HCT116 (cell line): ENCODE results near the gene ARHGAP27. TPM values are rescaled to one million over a fixed set of nuclear protein-coding genes. Genes with fewer than 3 reads are reported as not detected.

Source experiments
- ATAC-seq: fragments of 200-7000 bp; cut with Tn5 transposase; 2 replicates; pipeline ENCODE4 v1.9.1; 2020; ENCODE audit warnings: mild to moderate bottlenecking, moderate library complexity
- BruUV-seq: library from RNA; stranded (reverse); fragments of 400-500 nt; replicated peaks from 2 replicates; lab custom pipeline; 2021; lab: Mats Ljungman, UMichigan
- CTCF ChIA-PET: fragments of 300-600 bp; sonication (Branson Sonifier 250); formaldehyde crosslinking; loops from one replicate; lab custom pipeline; 2021; ENCODE audit warnings: antibody characterized with exemption; lab: Charles Lee
- POLR2A ChIA-PET: fragments of 300-600, 350-600 bp; sonication (Branson Sonifier 250); formaldehyde crosslinking; loops from one replicate; lab custom pipeline; 2021; ENCODE audit warnings: antibody characterized with exemption; lab: Charles Lee
- RAD21 ChIA-PET, 2 experiments: fragments of 300-600 bp; sonication (Branson Sonifier 250); formaldehyde crosslinking; loops; one replicate each; lab custom pipeline; 2023; ENCODE audit warnings: low total read pairs in 2 of 2; ENCODE audit not compliant: uncharacterized antibody in 2 of 2, unreplicated experiment in 2 of 2, low non-redundant PET in 1 of 2; lab: Charles Lee
- DNase-seq: peaks from one replicate; pipeline ENCODE4 v3.0.0-alpha.2; 2010; ENCODE audit warnings: low read depth, low spot score
- H2AFZ ChIP-seq: fragments of 200-600 bp; shearing (Covaris generic), sonication (generic); 2 replicates; pipeline ENCODE4 v1.6.1; 2017; ENCODE audit warnings: low read depth, mixed run types, mixed read lengths, antibody characterized with exemption, low read length; ENCODE audit not compliant: poor library complexity, severe bottlenecking
- H3K27ac ChIP-seq: 2 replicates; pipeline ENCODE4 v1.5.1; 2012; ENCODE audit warnings: low read depth, low read length
- H3K27me3 ChIP-seq: fragments of 200-600 bp; sonication (generic); 2 replicates; pipeline ENCODE4 v1.6.1; 2016; ENCODE audit warnings: mixed run types, low read length, mixed read lengths; ENCODE audit not compliant: insufficient read depth
- H3K36me3 ChIP-seq, 2 experiments: fragments of 200-500 bp in 1 of 2; fragments of 200-600 bp in 1 of 2; sonication (Bioruptor generic) in 1 of 2; sonication (generic) in 1 of 2; 2 replicates each; pipeline versions ENCODE4 v1.5.1 to v1.6.1; 2014 to 2016; ENCODE audit warnings: low read length in 2 of 2, inconsistent platforms in 1 of 2, mixed read lengths in 1 of 2, mixed run types in 1 of 2; ENCODE audit not compliant: insufficient read depth in 2 of 2, control insufficient read depth in 1 of 2
- H3K4me1 ChIP-seq, 2 experiments: fragments of 200-600 bp in 1 of 2; sonication (generic) in 1 of 2; 2 replicates each; pipeline versions ENCODE4 v1.5.1 to v1.6.1; 2012 to 2017; ENCODE audit warnings: low read length in 2 of 2, inconsistent platforms in 1 of 2, mild to moderate bottlenecking in 1 of 2, mixed read lengths in 1 of 2, mixed run types in 1 of 2, moderate library complexity in 1 of 2; ENCODE audit not compliant: insufficient read depth in 2 of 2, control insufficient read depth in 1 of 2
- H3K4me2 ChIP-seq: fragments of 200-600 bp; sonication (generic); 2 replicates; pipeline ENCODE4 v1.6.1; 2017; ENCODE audit warnings: mixed run types, low read length, mixed read lengths
- H3K4me3 ChIP-seq, 2 experiments: fragments of 200-600 bp in 1 of 2; sonication (generic) in 1 of 2; replicated peaks in 1 of 2; 2 replicates each; pipeline ENCODE4 v1.5.1; 2011 to 2016; ENCODE audit warnings: low read length in 2 of 2, control low read depth in 1 of 2, low read depth in 1 of 2, mild to moderate bottlenecking in 1 of 2, mixed read lengths in 1 of 2, mixed run types in 1 of 2
- H3K79me2 ChIP-seq: fragments of 200-600 bp; sonication (generic); 2 replicates; pipeline ENCODE4 v1.6.1; 2017; ENCODE audit warnings: mild to moderate bottlenecking, mixed run types, low read length, moderate library complexity, mixed read lengths; ENCODE audit not compliant: insufficient read depth
- H3K9ac ChIP-seq: fragments of 200-600 bp; sonication (generic); 2 replicates; pipeline ENCODE4 v1.6.1; 2016; ENCODE audit warnings: low read length, mixed read lengths
- H3K9me2 ChIP-seq: fragments of 200-600 bp; sonication (generic), shearing (Covaris generic); 2 replicates; pipeline ENCODE4 v1.6.1; 2017; ENCODE audit warnings: mixed run types, mild to moderate bottlenecking, moderate library complexity; ENCODE audit not compliant: insufficient read depth
- H3K9me3 ChIP-seq, 2 experiments: fragments of 200-500 bp in 1 of 2; fragments of 200-600 bp in 1 of 2; sonication (Bioruptor generic) in 1 of 2; sonication (generic) in 1 of 2; 2 replicates each; pipeline ENCODE4 v1.6.1; 2014 to 2017; ENCODE audit warnings: low read length in 2 of 2, mixed read lengths in 2 of 2, inconsistent platforms in 1 of 2, low read depth in 1 of 2, mild to moderate bottlenecking in 1 of 2, mixed run types in 1 of 2, moderate library complexity in 1 of 2; ENCODE audit not compliant: control insufficient read depth in 1 of 2, insufficient read depth in 1 of 2
- H4K20me1 ChIP-seq: fragments of 200-600 bp; sonication (generic), shearing (Covaris generic); 2 replicates; pipeline ENCODE4 v1.6.1; 2017; ENCODE audit warnings: mixed run types, mild to moderate bottlenecking, moderate library complexity; ENCODE audit not compliant: insufficient read depth
- CBX3 ChIP-seq: IDR thresholded peaks from 2 replicates; pipeline ENCODE4 v1.6.1; 2012; ENCODE audit warnings: low read depth
- EGR1 ChIP-seq: IDR thresholded peaks from 2 replicates; pipeline ENCODE4 v1.6.1; 2012; ENCODE audit warnings: low read depth
- ELF1 ChIP-seq: IDR thresholded peaks from 2 replicates; pipeline ENCODE4 v1.6.1; 2012; ENCODE audit warnings: low read depth, borderline replicate concordance
- EZH2 ChIP-seq: fragments of 200-600 bp; sonication (generic); IDR thresholded peaks from 2 replicates; pipeline ENCODE4 v1.6.1; 2017; ENCODE audit warnings: antibody characterized with exemption, mixed run types
- EZH2phosphoT487 ChIP-seq: fragments of 200-600 bp; IDR thresholded peaks from 2 replicates; pipeline ENCODE4 v1.6.1; 2018; ENCODE audit warnings: antibody characterized with exemption, borderline replicate concordance
- FOSL1 ChIP-seq: IDR thresholded peaks from 2 replicates; pipeline ENCODE4 v1.6.1; 2012; ENCODE audit warnings: low read depth
- POLR2A ChIP-seq: IDR thresholded peaks from 2 replicates; pipeline ENCODE4 v1.7.0; 2011; ENCODE audit warnings: borderline replicate concordance; ENCODE audit not compliant: insufficient read depth, insufficient read length; ENCODE audit errors: extremely low read depth
- POLR2AphosphoS5 ChIP-seq: IDR thresholded peaks from 2 replicates; pipeline ENCODE4 v1.6.1; 2011; ENCODE audit warnings: mild to moderate bottlenecking, low read depth, low read length, moderate library complexity
- RAD21 ChIP-seq: IDR thresholded peaks from 2 replicates; pipeline ENCODE4 v1.6.1; 2012; ENCODE audit warnings: low read depth, mild to moderate bottlenecking
- SIN3A ChIP-seq: IDR thresholded peaks from 2 replicates; pipeline ENCODE4 v1.6.1; 2012; ENCODE audit warnings: low read depth
- SP1 ChIP-seq: IDR thresholded peaks from 2 replicates; pipeline ENCODE4 v1.6.1; 2012; ENCODE audit warnings: low read depth
- YY1 ChIP-seq: IDR thresholded peaks from 2 replicates; pipeline ENCODE4 v1.6.1; 2011; ENCODE audit warnings: low read length, low read depth, moderate library complexity, mild to moderate bottlenecking; ENCODE audit not compliant: insufficient replicate concordance; ENCODE audit errors: extremely low read depth
- ZFX ChIP-seq: fragments of 450-650 bp; IDR thresholded peaks from 2 replicates; pipeline ENCODE4 v1.6.1; 2017
- ZNF274 ChIP-seq: fragments of 200-500 bp; sonication (Bioruptor generic); IDR thresholded peaks from 2 replicates; pipeline ENCODE4 v1.6.1; 2014; ENCODE audit warnings: mild to moderate bottlenecking, low read depth, low read length, inconsistent platforms
- intact Hi-C: fragments of 100-400 bp; cut with micrococcal nuclease; formaldehyde crosslinking; loops from 2 replicates; pipeline ENCODE4 v1.10.0; 2022
- total RNA-seq: library from RNA; stranded (reverse); gene quantifications from one replicate; pipeline ENCODE4 v1.2.1, GENCODE V29; 2021; ENCODE audit not compliant: unreplicated experiment
- TF ChIP-seq, protein P1 (sequence below): IDR thresholded peaks from 2 replicates; pipeline ENCODE4 v1.6.1; 2012; ENCODE audit warnings: low read depth
- TF ChIP-seq, protein P2 (sequence below): IDR thresholded peaks from 2 replicates; pipeline ENCODE4 v1.6.1; 2011; ENCODE audit warnings: mild to moderate bottlenecking, low read length, moderate library complexity; ENCODE audit not compliant: insufficient replicate concordance; ENCODE audit errors: extremely low read depth
- TF ChIP-seq, protein P3 (sequence below): IDR thresholded peaks from 2 replicates; pipeline ENCODE4 v1.6.1; 2012
- TF ChIP-seq, protein P4 (sequence below): IDR thresholded peaks from 2 replicates; pipeline ENCODE4 v1.6.1; 2012

The ARHGAP27 gene
- total RNA-seq, 1 experiment from 2014 or later: 46.7 TPM

DNA sequence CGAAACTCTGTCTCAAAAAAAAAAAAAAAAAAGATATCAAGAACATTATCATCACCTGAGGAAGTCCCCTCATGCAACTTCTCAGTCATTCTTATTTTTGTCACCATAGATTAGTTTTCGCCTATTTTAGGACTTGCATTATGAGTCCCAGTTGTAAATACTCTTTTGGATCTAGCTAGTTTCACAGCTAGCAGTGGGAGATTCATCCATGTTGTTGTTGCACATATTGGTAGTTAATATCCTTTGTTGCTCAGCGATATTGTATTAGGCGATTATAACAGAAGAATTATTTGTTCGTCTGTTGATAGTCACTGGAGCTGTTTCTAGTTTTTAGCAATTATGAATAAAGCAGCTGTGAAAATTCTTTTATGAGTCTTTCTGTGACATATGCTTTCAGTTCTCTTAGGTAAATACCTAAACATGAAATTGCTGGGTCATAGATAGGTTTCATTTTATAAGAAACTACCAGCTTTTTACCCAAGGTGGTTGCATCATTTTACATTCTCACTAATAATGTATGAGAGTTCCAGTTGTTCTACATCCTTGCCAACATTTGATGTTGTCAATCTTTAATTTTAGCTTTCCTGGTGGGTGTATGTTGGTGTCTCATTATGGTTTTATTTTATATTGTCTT is 75.2 kb downstream of the ARHGAP27 start:
- no peak for ATAC-seq
- RAD21 ChIA-PET: no interaction called here

DNA sequence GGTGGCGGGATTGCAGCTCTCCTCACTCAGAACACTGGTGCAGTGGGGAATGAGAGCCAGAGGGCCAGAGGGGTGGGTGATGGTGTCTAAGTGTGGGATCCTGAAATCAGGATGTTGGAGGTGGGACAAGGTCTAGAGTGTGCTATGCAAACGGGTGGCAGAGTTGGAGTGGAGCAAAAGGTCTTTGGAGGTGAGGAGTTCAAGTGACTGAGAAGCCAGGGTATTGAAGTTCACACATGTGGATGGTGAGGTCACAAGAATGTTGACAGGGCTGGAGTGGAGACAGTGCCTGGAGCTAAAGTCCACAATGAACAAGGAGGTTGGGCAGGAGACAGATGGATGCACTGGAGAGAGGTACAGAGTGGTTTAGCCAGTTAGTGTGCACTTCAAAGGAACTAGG is 77.6 kb downstream of the ARHGAP27 start:
- Histone ChIP-seq H3K4me2 (no peak overlapping the region), H3K36me3 (no peaks in the 10 kb centered on the region), H3K4me1 (peaks cover 0 to 14% of the 10 kb centered on the region in 2 experiments; a peak in 2 of 4 replicates), H3K9ac (no peak overlapping the region), H3K9me3 (no peaks in the 10 kb centered on the region), H4K20me1 (no peaks in the 10 kb centered on the region), H3K4me3 (no peak overlapping the region), H3K27ac (no peak overlapping the region), H3K79me2 (no peaks in the 10 kb centered on the region), H2AFZ (peak overlapping the region; percentile 11), H3K27me3 (no peaks in the 10 kb centered on the region), H3K9me2 (no peaks in the 10 kb centered on the region)
- ATAC-seq (peak; percentile 40; the same call in 1 of the 2 replicates), DNase-seq (no peak)
- POLR2A ChIA-PET: no interaction called here
- intact Hi-C loops: no loop called here
- BruUV-seq: no TSS peak
- RAD21 ChIA-PET: no interaction called here
- CTCF ChIA-PET: no interaction called here
- TF ChIP-seq FOSL1: no peak
- no peak for TF ChIP-seq SIN3A
- TF ChIP-seq RAD21: no peak
- TF ChIP-seq, protein P1, sequence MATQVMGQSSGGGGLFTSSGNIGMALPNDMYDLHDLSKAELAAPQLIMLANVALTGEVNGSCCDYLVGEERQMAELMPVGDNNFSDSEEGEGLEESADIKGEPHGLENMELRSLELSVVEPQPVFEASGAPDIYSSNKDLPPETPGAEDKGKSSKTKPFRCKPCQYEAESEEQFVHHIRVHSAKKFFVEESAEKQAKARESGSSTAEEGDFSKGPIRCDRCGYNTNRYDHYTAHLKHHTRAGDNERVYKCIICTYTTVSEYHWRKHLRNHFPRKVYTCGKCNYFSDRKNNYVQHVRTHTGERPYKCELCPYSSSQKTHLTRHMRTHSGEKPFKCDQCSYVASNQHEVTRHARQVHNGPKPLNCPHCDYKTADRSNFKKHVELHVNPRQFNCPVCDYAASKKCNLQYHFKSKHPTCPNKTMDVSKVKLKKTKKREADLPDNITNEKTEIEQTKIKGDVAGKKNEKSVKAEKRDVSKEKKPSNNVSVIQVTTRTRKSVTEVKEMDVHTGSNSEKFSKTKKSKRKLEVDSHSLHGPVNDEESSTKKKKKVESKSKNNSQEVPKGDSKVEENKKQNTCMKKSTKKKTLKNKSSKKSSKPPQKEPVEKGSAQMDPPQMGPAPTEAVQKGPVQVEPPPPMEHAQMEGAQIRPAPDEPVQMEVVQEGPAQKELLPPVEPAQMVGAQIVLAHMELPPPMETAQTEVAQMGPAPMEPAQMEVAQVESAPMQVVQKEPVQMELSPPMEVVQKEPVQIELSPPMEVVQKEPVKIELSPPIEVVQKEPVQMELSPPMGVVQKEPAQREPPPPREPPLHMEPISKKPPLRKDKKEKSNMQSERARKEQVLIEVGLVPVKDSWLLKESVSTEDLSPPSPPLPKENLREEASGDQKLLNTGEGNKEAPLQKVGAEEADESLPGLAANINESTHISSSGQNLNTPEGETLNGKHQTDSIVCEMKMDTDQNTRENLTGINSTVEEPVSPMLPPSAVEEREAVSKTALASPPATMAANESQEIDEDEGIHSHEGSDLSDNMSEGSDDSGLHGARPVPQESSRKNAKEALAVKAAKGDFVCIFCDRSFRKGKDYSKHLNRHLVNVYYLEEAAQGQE: no peak
- TF ChIP-seq ZFX: no peak
- TF ChIP-seq, protein P2, sequence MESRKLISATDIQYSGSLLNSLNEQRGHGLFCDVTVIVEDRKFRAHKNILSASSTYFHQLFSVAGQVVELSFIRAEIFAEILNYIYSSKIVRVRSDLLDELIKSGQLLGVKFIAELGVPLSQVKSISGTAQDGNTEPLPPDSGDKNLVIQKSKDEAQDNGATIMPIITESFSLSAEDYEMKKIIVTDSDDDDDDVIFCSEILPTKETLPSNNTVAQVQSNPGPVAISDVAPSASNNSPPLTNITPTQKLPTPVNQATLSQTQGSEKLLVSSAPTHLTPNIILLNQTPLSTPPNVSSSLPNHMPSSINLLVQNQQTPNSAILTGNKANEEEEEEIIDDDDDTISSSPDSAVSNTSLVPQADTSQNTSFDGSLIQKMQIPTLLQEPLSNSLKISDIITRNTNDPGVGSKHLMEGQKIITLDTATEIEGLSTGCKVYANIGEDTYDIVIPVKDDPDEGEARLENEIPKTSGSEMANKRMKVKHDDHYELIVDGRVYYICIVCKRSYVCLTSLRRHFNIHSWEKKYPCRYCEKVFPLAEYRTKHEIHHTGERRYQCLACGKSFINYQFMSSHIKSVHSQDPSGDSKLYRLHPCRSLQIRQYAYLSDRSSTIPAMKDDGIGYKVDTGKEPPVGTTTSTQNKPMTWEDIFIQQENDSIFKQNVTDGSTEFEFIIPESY: no peak
- TF ChIP-seq POLR2A: no peak
- no peak for TF ChIP-seq EZH2phosphoT487

More for the DNA sequence above, 75.2 kb downstream of the ARHGAP27 start:
- no TSS peak for BruUV-seq
- H3K9me2 ChIP-seq: no peaks in the 10 kb centered on the region
- H3K4me2 ChIP-seq: no peak overlapping the region
- TF ChIP-seq RAD21 (no peak), SP1 (no peak), EZH2phosphoT487 (no peak), POLR2AphosphoS5 (no peak), EGR1 (no peak), ZNF274 (no peak), CBX3 (no peak), POLR2A (no peak), YY1 (no peak), ELF1 (no peak), EZH2 (no peak)
- TF ChIP-seq, protein P3, sequence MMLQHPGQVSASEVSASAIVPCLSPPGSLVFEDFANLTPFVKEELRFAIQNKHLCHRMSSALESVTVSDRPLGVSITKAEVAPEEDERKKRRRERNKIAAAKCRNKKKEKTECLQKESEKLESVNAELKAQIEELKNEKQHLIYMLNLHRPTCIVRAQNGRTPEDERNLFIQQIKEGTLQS: no peak
- TF ChIP-seq, protein P4, sequence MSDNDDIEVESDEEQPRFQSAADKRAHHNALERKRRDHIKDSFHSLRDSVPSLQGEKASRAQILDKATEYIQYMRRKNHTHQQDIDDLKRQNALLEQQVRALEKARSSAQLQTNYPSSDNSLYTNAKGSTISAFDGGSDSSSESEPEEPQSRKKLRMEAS: no peak
- no peak for DNase-seq
- ChIA-PET CTCF (no interaction called here), POLR2A (no interaction called here)
- H3K79me2 ChIP-seq: no peaks in the 10 kb centered on the region
- H3K27ac ChIP-seq: no peak overlapping the region
- no peaks in the 10 kb centered on the region for H4K20me1 ChIP-seq
- no peak overlapping the region for H3K4me3 ChIP-seq
- H3K9ac ChIP-seq: no peak overlapping the region
- H3K9me3 ChIP-seq: no peaks in the 10 kb centered on the region
- intact Hi-C loops: no loop called here
- peaks cover 0 to 14% of the 10 kb centered on the region in 2 experiments; a peak in 2 of 4 replicates for H3K4me1 ChIP-seq
- H2AFZ ChIP-seq: no peak overlapping the region
- H3K36me3 ChIP-seq: no peaks in the 10 kb centered on the region
- H3K27me3 ChIP-seq: no peaks in the 10 kb centered on the region
